ENCODE data around the gene ARHGAP22. TPM values are rescaled to one million over a fixed set of nuclear protein-coding genes. Genes with fewer than 3 reads are reported as not detected.

ARHGAP22 gene
- total RNA-seq, 1 donor from 2014 or later, result 1.0 TPM

- no peak overlapping the region for H3K4me3 ChIP-seq (ENCODE audit: low read length in 3 of 3)
- no peaks in the 10 kb centered on the region for H3K9me3 ChIP-seq (ENCODE audit: control insufficient read depth in 3 of 3, low read length in 3 of 3)
- peaks cover 0 to 14% (median 7%) of the 10 kb centered on the region in 3 donors for H3K4me1 ChIP-seq (ENCODE audit: control insufficient read depth in 3 of 3, insufficient read depth in 3 of 3, low read length in 3 of 3)
- H3K27me3 ChIP-seq (ENCODE audit: control insufficient read depth in 3 of 3, insufficient read depth in 3 of 3, low read length in 3 of 3), result peaks cover 0 to 17% (median 3%) of the 10 kb centered on the region in 3 donors
- H3K9ac ChIP-seq (ENCODE audit: low read depth in 1 of 3, low read length in 3 of 3), result no peak overlapping the region
- H3K36me3 ChIP-seq (ENCODE audit: control insufficient read depth in 3 of 3, insufficient read depth in 3 of 3, low read length in 3 of 3), result no peaks in the 10 kb centered on the region
- H3K27ac ChIP-seq (ENCODE audit: low read depth, low read length), result no peak overlapping the region
Measured at GRCh38 chr10:48448796-48449195, 156.1 kb downstream of the ARHGAP22 start.

- no peak overlapping the region for H3K4me3 ChIP-seq (ENCODE audit: low read length in 3 of 3)
- no peak overlapping the region for H3K9ac ChIP-seq (ENCODE audit: low read depth in 1 of 3, low read length in 3 of 3)
- peaks cover 0 to 14% (median 7%) of the 10 kb centered on the region in 3 donors for H3K4me1 ChIP-seq (ENCODE audit: control insufficient read depth in 3 of 3, insufficient read depth in 3 of 3, low read length in 3 of 3)
- H3K9me3 ChIP-seq (ENCODE audit: control insufficient read depth in 3 of 3, low read length in 3 of 3), result no peaks in the 10 kb centered on the region
- H3K27me3 ChIP-seq (ENCODE audit: control insufficient read depth in 3 of 3, insufficient read depth in 3 of 3, low read length in 3 of 3), result peaks cover 0 to 17% (median 3%) of the 10 kb centered on the region in 3 donors
- no peak overlapping the region for H3K27ac ChIP-seq (ENCODE audit: low read depth, low read length)
- H3K36me3 ChIP-seq (ENCODE audit: control insufficient read depth in 3 of 3, insufficient read depth in 3 of 3, low read length in 3 of 3), result no peaks in the 10 kb centered on the region
Measured at GRCh38 chr10:48447356-48448215, 157.3 kb downstream of the ARHGAP22 start.

- Histone ChIP-seq H3K27me3 (ENCODE audit: control insufficient read depth in 3 of 3, insufficient read depth in 3 of 3, low read length in 3 of 3) (peaks cover 0 to 17% (median 3%) of the 10 kb centered on the region in 3 donors), H3K4me3 (ENCODE audit: low read length in 3 of 3) (no peak overlapping the region), H3K4me1 (ENCODE audit: control insufficient read depth in 3 of 3, insufficient read depth in 3 of 3, low read length in 3 of 3) (peaks cover 0 to 14% (median 7%) of the 10 kb centered on the region in 3 donors), H3K27ac (ENCODE audit: low read depth, low read length) (no peak overlapping the region), H3K9me3 (ENCODE audit: control insufficient read depth in 3 of 3, low read length in 3 of 3) (no peaks in the 10 kb centered on the region), H3K36me3 (ENCODE audit: control insufficient read depth in 3 of 3, insufficient read depth in 3 of 3, low read length in 3 of 3) (no peaks in the 10 kb centered on the region), H3K9ac (ENCODE audit: low read depth in 1 of 3, low read length in 3 of 3) (no peak overlapping the region)
Measured at GRCh38 chr10:48446785-48447184, 158.1 kb downstream of the ARHGAP22 start.

- Histone ChIP-seq H3K9ac (ENCODE audit: low read depth in 1 of 3, low read length in 3 of 3) (no peak overlapping the region), H3K36me3 (ENCODE audit: control insufficient read depth in 3 of 3, insufficient read depth in 3 of 3, low read length in 3 of 3) (no peaks in the 10 kb centered on the region), H3K4me1 (ENCODE audit: control insufficient read depth in 3 of 3, insufficient read depth in 3 of 3, low read length in 3 of 3) (peaks cover 0 to 14% (median 7%) of the 10 kb centered on the region in 3 donors), H3K4me3 (ENCODE audit: low read length in 3 of 3) (no peak overlapping the region), H3K27ac (ENCODE audit: low read depth, low read length) (no peak overlapping the region), H3K9me3 (ENCODE audit: control insufficient read depth in 3 of 3, low read length in 3 of 3) (no peaks in the 10 kb centered on the region), H3K27me3 (ENCODE audit: control insufficient read depth in 3 of 3, insufficient read depth in 3 of 3, low read length in 3 of 3) (peaks cover 0 to 17% (median 3%) of the 10 kb centered on the region in 3 donors)
Measured at GRCh38 chr10:48445932-48446331, 158.9 kb downstream of the ARHGAP22 start.

- Histone ChIP-seq H3K9me3 (ENCODE audit: control insufficient read depth in 3 of 3, low read length in 3 of 3) (no peaks in the 10 kb centered on the region), H3K4me3 (ENCODE audit: low read length in 3 of 3) (no peak overlapping the region), H3K27ac (ENCODE audit: low read depth, low read length) (no peak overlapping the region), H3K9ac (ENCODE audit: low read depth in 1 of 3, low read length in 3 of 3) (peak overlapping the region in 1 of 3 donors; percentile 3), H3K27me3 (ENCODE audit: control insufficient read depth in 3 of 3, insufficient read depth in 3 of 3, low read length in 3 of 3) (peaks cover 0 to 17% (median 3%) of the 10 kb centered on the region in 3 donors), H3K36me3 (ENCODE audit: control insufficient read depth in 3 of 3, insufficient read depth in 3 of 3, low read length in 3 of 3) (no peaks in the 10 kb centered on the region), H3K4me1 (ENCODE audit: control insufficient read depth in 3 of 3, insufficient read depth in 3 of 3, low read length in 3 of 3) (peaks cover 0 to 13% (median 6%) of the 10 kb centered on the region in 3 donors)
Measured at GRCh38 chr10:48444861-48445841, 159.7 kb downstream of the ARHGAP22 start.

GRCh38 chr10:48444266-48444665 lies 160.6 kb downstream of the ARHGAP22 start:
- no peak overlapping the region for H3K27ac ChIP-seq (ENCODE audit: low read depth, low read length)
- peaks cover 0 to 17% (median 3%) of the 10 kb centered on the region in 3 donors for H3K27me3 ChIP-seq (ENCODE audit: control insufficient read depth in 3 of 3, insufficient read depth in 3 of 3, low read length in 3 of 3)
- H3K9me3 ChIP-seq (ENCODE audit: control insufficient read depth in 3 of 3, low read length in 3 of 3), result no peaks in the 10 kb centered on the region
- no peaks in the 10 kb centered on the region for H3K36me3 ChIP-seq (ENCODE audit: control insufficient read depth in 3 of 3, insufficient read depth in 3 of 3, low read length in 3 of 3)
- no peak overlapping the region for H3K9ac ChIP-seq (ENCODE audit: low read depth in 1 of 3, low read length in 3 of 3)
- peaks cover 2 to 7% (median 2%) of the 10 kb centered on the region in 3 donors for H3K4me1 ChIP-seq (ENCODE audit: control insufficient read depth in 3 of 3, insufficient read depth in 3 of 3, low read length in 3 of 3)
- no peak overlapping the region for H3K4me3 ChIP-seq (ENCODE audit: low read length in 3 of 3)

GRCh38 chr10:48442809-48443177 lies 162.1 kb downstream of the ARHGAP22 start:
- Histone ChIP-seq H3K36me3 (ENCODE audit: control insufficient read depth in 3 of 3, insufficient read depth in 3 of 3, low read length in 3 of 3) (peaks cover 0 to under 1% (median 0%) of the 10 kb centered on the region in 3 donors), H3K4me1 (ENCODE audit: control insufficient read depth in 3 of 3, insufficient read depth in 3 of 3, low read length in 3 of 3) (peaks cover 2 to 3% (median 2%) of the 10 kb centered on the region in 3 donors), H3K27me3 (ENCODE audit: control insufficient read depth in 3 of 3, insufficient read depth in 3 of 3, low read length in 3 of 3) (peaks cover 0 to 16% (median 3%) of the 10 kb centered on the region in 3 donors), H3K4me3 (ENCODE audit: low read length in 3 of 3) (no peak overlapping the region), H3K9ac (ENCODE audit: low read depth in 1 of 3, low read length in 3 of 3) (no peak overlapping the region), H3K9me3 (ENCODE audit: control insufficient read depth in 3 of 3, low read length in 3 of 3) (no peaks in the 10 kb centered on the region), H3K27ac (ENCODE audit: low read depth, low read length) (no peak overlapping the region)

GRCh38 chr10:48442090-48442808 lies 162.6 kb downstream of the ARHGAP22 start:
- Histone ChIP-seq H3K4me3 (ENCODE audit: low read length in 3 of 3) (no peak overlapping the region), H3K27ac (ENCODE audit: low read depth, low read length) (no peak overlapping the region), H3K9ac (ENCODE audit: low read depth in 1 of 3, low read length in 3 of 3) (no peak overlapping the region), H3K27me3 (ENCODE audit: control insufficient read depth in 3 of 3, insufficient read depth in 3 of 3, low read length in 3 of 3) (peaks cover 0 to 11% (median 3%) of the 10 kb centered on the region in 3 donors), H3K9me3 (ENCODE audit: control insufficient read depth in 3 of 3, low read length in 3 of 3) (no peaks in the 10 kb centered on the region), H3K36me3 (ENCODE audit: control insufficient read depth in 3 of 3, insufficient read depth in 3 of 3, low read length in 3 of 3) (peaks cover 0 to 2% (median 2%) of the 10 kb centered on the region in 3 donors), H3K4me1 (ENCODE audit: control insufficient read depth in 3 of 3, insufficient read depth in 3 of 3, low read length in 3 of 3) (peaks cover 2 to 3% (median 2%) of the 10 kb centered on the region in 3 donors)

GRCh38 chr10:48440771-48441170 lies 164.1 kb downstream of the ARHGAP22 start:
- Histone ChIP-seq H3K27me3 (ENCODE audit: control insufficient read depth in 3 of 3, insufficient read depth in 3 of 3, low read length in 3 of 3) (peaks cover 0 to 4% (median 0%) of the 10 kb centered on the region in 3 donors), H3K27ac (ENCODE audit: low read depth, low read length) (no peak overlapping the region), H3K36me3 (ENCODE audit: control insufficient read depth in 3 of 3, insufficient read depth in 3 of 3, low read length in 3 of 3) (peaks cover 0 to 5% (median 2%) of the 10 kb centered on the region in 3 donors), H3K9ac (ENCODE audit: low read depth in 1 of 3, low read length in 3 of 3) (no peak overlapping the region), H3K4me3 (ENCODE audit: low read length in 3 of 3) (no peak overlapping the region), H3K9me3 (ENCODE audit: control insufficient read depth in 3 of 3, low read length in 3 of 3) (no peaks in the 10 kb centered on the region), H3K4me1 (ENCODE audit: control insufficient read depth in 3 of 3, insufficient read depth in 3 of 3, low read length in 3 of 3) (peaks cover 2 to 3% (median 2%) of the 10 kb centered on the region in 3 donors)
